K562 (cell line): ENCODE data around the gene USP50. TPM values are rescaled to one million over a fixed set of nuclear protein-coding genes. Genes with fewer than 3 reads are reported as not detected.

Experiments used
- ATAC-seq: fragments of 200-7000 bp; cut with Tn5 transposase; 3 replicates; pipeline ENCODE4 v1.9.1; 2020; ENCODE audit warnings: moderate library complexity
- BruUV-seq: library from RNA; stranded (reverse); fragments of 400-500 nt; replicated peaks from 2 replicates; lab custom pipeline; 2021; lab: Mats Ljungman, UMichigan
- CTCF ChIA-PET: fragments of 300-600 bp; formaldehyde crosslinking; extraction: SDS; loops from one replicate; lab custom pipeline; 2021; ENCODE audit warnings: low intra/inter-chr PET ratio; lab: Yijun Ruan, JAX
- POLR2A ChIA-PET: fragments of 300-600, 350-650 bp; sonication (Branson Sonifier 250); formaldehyde crosslinking; extraction: SDS; loops from one replicate; lab custom pipeline; 2021; ENCODE audit warnings: antibody characterized with exemption, inconsistent platforms; lab: Yijun Ruan, JAX
- DNase-seq, 4 experiments: peaks; one replicate each; pipeline versions ENCODE4 v3.0.0 to v3.0.0-alpha.2; 2011 to 2018; ENCODE audit warnings: low spot score in 3 of 4, mixed read lengths in 3 of 4; ENCODE audit errors: extremely low read depth in 1 of 4
- FAIRE-seq: peaks from 2 replicates; lab custom pipeline; 2011; peaks lifted over from hg19 to GRCh38; lab: Jason Lieb, UNC
- H2AFZ ChIP-seq: 2 replicates; pipeline ENCODE4 v1.6.0; 2011; ENCODE audit warnings: low read depth, low read length, control low read depth, inconsistent platforms
- H3K27ac ChIP-seq: fragments of 200-600 bp; 3 replicates; pipeline ENCODE4 v1.8.0; 2011; ENCODE audit warnings: low read depth, mild to moderate bottlenecking, control low read depth, inconsistent platforms, low read length, moderate library complexity, mixed read lengths; ENCODE audit errors: extremely low read depth
- H3K27me3 ChIP-seq, 2 experiments: fragments of 300-600 bp in 1 of 2; 2 replicates in 1 of 2; 3 replicates in 1 of 2; pipeline versions ENCODE4 v1.6.0 to v1.8.0; 2011; ENCODE audit warnings: inconsistent platforms in 2 of 2, low read length in 2 of 2, mild to moderate bottlenecking in 1 of 2, mixed read lengths in 1 of 2, moderate library complexity in 1 of 2; ENCODE audit not compliant: control insufficient read depth in 2 of 2, insufficient read depth in 2 of 2
- H3K36me3 ChIP-seq: fragments of 300-600 bp; 3 replicates; pipeline ENCODE4 v1.8.0; 2011; ENCODE audit warnings: mild to moderate bottlenecking, low read length, inconsistent platforms; ENCODE audit not compliant: control insufficient read depth, insufficient read depth
- H3K4me1 ChIP-seq, 2 experiments: fragments of 200-600 bp in 1 of 2; replicated peaks in 1 of 2; 2 replicates in 1 of 2; 3 replicates in 1 of 2; pipeline versions ENCODE4 v1.5.1 to v1.8.0; 2011; ENCODE audit warnings: inconsistent platforms in 2 of 2, low read length in 2 of 2, mild to moderate bottlenecking in 1 of 2, mixed read lengths in 1 of 2, moderate library complexity in 1 of 2; ENCODE audit not compliant: control insufficient read depth in 2 of 2, insufficient read depth in 2 of 2
- H3K4me2 ChIP-seq: 2 replicates; pipeline ENCODE4 v1.6.1; 2011; ENCODE audit warnings: low read length, control low read depth, inconsistent platforms, mixed read lengths; ENCODE audit not compliant: insufficient read depth
- H3K4me3 ChIP-seq: fragments of 200-600 bp; sonication (generic), shearing (Covaris generic); 2 replicates; pipeline ENCODE4 v1.5.1; 2016; ENCODE audit warnings: control low read depth, inconsistent platforms
- H3K79me2 ChIP-seq: fragments of 200-600 bp; 3 replicates; pipeline ENCODE4 v1.8.0; 2011; ENCODE audit warnings: low read length, inconsistent platforms; ENCODE audit not compliant: control insufficient read depth, insufficient read depth
- H3K9ac ChIP-seq, 2 experiments: 2 replicates each; pipeline versions ENCODE4 v1.6.0 to v1.6.1; 2011; ENCODE audit warnings: low read depth in 2 of 2, low read length in 2 of 2, control low read depth in 1 of 2, inconsistent platforms in 1 of 2, mild to moderate bottlenecking in 1 of 2, mixed read lengths in 1 of 2; ENCODE audit not compliant: insufficient read depth in 1 of 2
- H3K9me1 ChIP-seq: one replicate; pipeline ENCODE4 v1.6.0; 2011; ENCODE audit warnings: inconsistent platforms, mild to moderate bottlenecking, low read length, moderate library complexity; ENCODE audit not compliant: control insufficient read depth, insufficient read depth
- H3K9me3 ChIP-seq: replicated peaks from 2 replicates; pipeline ENCODE4 v1.5.1; 2011; ENCODE audit warnings: low read depth, low read length, inconsistent platforms; ENCODE audit not compliant: control insufficient read depth, insufficient read depth
- H4K20me1 ChIP-seq: replicated peaks from 2 replicates; pipeline ENCODE4 v1.6.1; 2011; ENCODE audit warnings: low read length, inconsistent platforms, mixed read lengths; ENCODE audit not compliant: control insufficient read depth, insufficient read depth
- ETV6 ChIP-seq, 3 experiments: fragments of 150-350 bp in 1 of 3; sonication (generic) in 1 of 3; formaldehyde crosslinking in 1 of 3; IDR thresholded peaks; 2 replicates each; pipeline versions ENCODE4 v1.6.1 to v1.8.0; 2014 to 2022; ENCODE audit warnings: borderline replicate concordance in 2 of 3, low read depth in 2 of 3, antibody characterized with exemption in 1 of 3, low read length in 1 of 3, mild to moderate bottlenecking in 1 of 3, missing genetic modification reagents in 1 of 3
- FOXP4 ChIP-seq: sonication (generic); formaldehyde crosslinking; IDR thresholded peaks from 2 replicates; pipeline ENCODE4 v1.8.0; 2022; ENCODE audit warnings: mild to moderate bottlenecking, missing genetic modification reagents, borderline replicate concordance
- GTF2B ChIP-seq: IDR thresholded peaks from 2 replicates; pipeline ENCODE4 v1.6.1; 2011; ENCODE audit not compliant: insufficient read length; ENCODE audit errors: extremely low read depth
- HLTF ChIP-seq: fragments of 450-650 bp; IDR thresholded peaks from 2 replicates; pipeline ENCODE4 v1.6.1; 2016
- KDM4B ChIP-seq, 2 experiments: fragments of 450-650 bp in 1 of 2; sonication (generic) in 1 of 2; IDR thresholded peaks; 2 replicates each; pipeline ENCODE4 v1.6.1; 2016 to 2017; ENCODE audit warnings: borderline replicate concordance in 2 of 2, antibody characterized with exemption in 1 of 2, low read depth in 1 of 2, mild to moderate bottlenecking in 1 of 2
- NR4A1 ChIP-seq, 2 experiments: fragments of 250-450 bp in 1 of 2; fragments of 450-650 bp in 1 of 2; sonication (Bioruptor Pico) in 1 of 2; IDR thresholded peaks; 2 replicates each; pipeline versions ENCODE4 v1.4.0 to v1.6.1; 2016 to 2020; ENCODE audit warnings: mild to moderate bottlenecking in 2 of 2, missing compliant biosample characterization in 1 of 2, missing genetic modification characterization in 1 of 2, moderate library complexity in 1 of 2
- POLR2AphosphoS5 ChIP-seq: IDR thresholded peaks from 2 replicates; pipeline ENCODE4 v1.6.1; 2011; ENCODE audit warnings: mild to moderate bottlenecking, low read depth, low read length, moderate library complexity; ENCODE audit not compliant: control insufficient read depth, insufficient read depth
- SNIP1 ChIP-seq: fragments of 450-650 bp; IDR thresholded peaks from 2 replicates; pipeline ENCODE4 v1.7.1; 2017; ENCODE audit warnings: low read depth, mild to moderate bottlenecking
- TFAM ChIP-seq: fragments of 250-450 bp; sonication (Bioruptor Pico); conservative IDR thresholded peaks from 2 replicates; pipeline ENCODE4 v1.5.0; 2021; ENCODE audit warnings: mild to moderate bottlenecking, moderate library complexity
- XRCC3 ChIP-seq: fragments of 450-650 bp; IDR thresholded peaks from 2 replicates; pipeline ENCODE4 v1.6.1; 2017; ENCODE audit warnings: mild to moderate bottlenecking, moderate library complexity
- YBX1 ChIP-seq: fragments of 450-650 bp; IDR thresholded peaks from 2 replicates; pipeline ENCODE4 v1.7.1; 2016; ENCODE audit warnings: mild to moderate bottlenecking
- ZHX1 ChIP-seq: fragments of 150-350 bp; conservative IDR thresholded peaks from 2 replicates; pipeline ENCODE4 v1.6.1; 2014; ENCODE audit warnings: low read length
- ZKSCAN3 ChIP-seq: fragments of 250-450 bp; sonication (Bioruptor Pico); IDR thresholded peaks from 2 replicates; pipeline ENCODE4 v1.4.0; 2020
- ZNF707 ChIP-seq: fragments of 250-450 bp; sonication (Bioruptor Pico); conservative IDR thresholded peaks from 2 replicates; pipeline ENCODE4 v1.8.0; 2022; ENCODE audit warnings: inconsistent platforms, mild to moderate bottlenecking, moderate library complexity
- WGBS: fragments of 100-300 bp; shearing (Covaris generic); methylation state at CpG from one replicate; pipeline ENCODE4 v1.1.6; 2016; ENCODE audit warnings: low coverage, mixed read lengths; ENCODE audit not compliant: insufficient coverage; ENCODE audit errors: missing lambda C conversion rate; 5-methylcytosine and 5-hydroxymethylcytosine counted together
- in situ Hi-C: fragments of 300-500 bp; cut with MboI; formaldehyde crosslinking; loops from 4 replicates; pipeline ENCODE4 v1.15.0; 2018; ENCODE audit warnings: inconsistent platforms, mixed read lengths
- intact Hi-C: fragments of 100-400 bp; cut with micrococcal nuclease; formaldehyde crosslinking; loops from 2 replicates; pipeline ENCODE4 v1.14.2; 2022
- polyA plus RNA-seq, 8 experiments: library from polyadenylated mRNA; depleted of rRNA in 4 of 8; stranded (reverse) in 5 of 8; unstranded in 3 of 8; fragments of >200 nt; fragmentation: Nextera tagmentation in 2 of 8; fragmentation: Illumina TruSeq in 1 of 8; extraction: Ambion mirVana in 2 of 8; extraction: Trizol in 1 of 8; gene quantifications; 2 replicates each; pipeline versions ENCODE4 v1.2.1 to v1.2.3, GENCODE V29; 2011 to 2014; ENCODE audit warnings: inconsistent platforms in 1 of 8, missing spikeins in 1 of 8
- total RNA-seq, 7 experiments: library from RNA; depleted of rRNA in 6 of 7; stranded (reverse); fragments of >200 nt in 6 of 7; fragmentation: Illumina TruSeq in 2 of 7; extraction: Trizol in 2 of 7; gene quantifications; 2 replicates each; pipeline versions ENCODE4 v1.2.1 to v1.2.3, GENCODE V29; 2011 to 2021; ENCODE audit warnings: low replicate concordance in 1 of 7
- TF ChIP-seq, protein P1 (sequence below): fragments of 450-650 bp; conservative IDR thresholded peaks from 2 replicates; pipeline ENCODE4 v1.6.1; 2016; ENCODE audit warnings: missing genetic modification characterization, low read depth, mild to moderate bottlenecking, control low read depth, missing compliant biosample characterization

The USP50 gene
- total and polyA plus RNA-seq, 9 of the 15 experiments (the other 6 are each of a cell fraction or from before 2014, with no cell fraction given): not detected

DNA sequence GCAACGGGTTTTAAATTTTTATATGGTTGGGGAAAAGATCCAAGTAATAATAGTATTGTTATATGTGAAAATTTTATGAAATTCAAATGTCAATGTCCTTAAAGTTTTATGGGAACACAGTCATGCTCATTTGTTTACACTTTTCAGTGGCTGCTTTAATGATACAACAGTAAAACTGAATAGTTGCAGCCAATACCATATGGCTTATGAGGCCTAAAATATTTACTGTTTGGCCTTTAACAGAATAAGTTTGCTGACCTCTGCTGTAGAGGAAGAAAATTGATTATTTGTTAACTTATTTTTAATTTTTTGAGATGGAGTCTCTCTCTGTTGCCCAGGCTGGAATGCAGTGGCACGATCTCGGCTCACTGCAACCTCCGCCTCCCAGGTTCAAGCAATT lies 44.7 kb downstream of the USP50 start:
- H3K9me1 ChIP-seq: no peaks in the 10 kb centered on the region
- FAIRE-seq: no peak
- no peak overlapping the region for H2AFZ ChIP-seq
- no peak overlapping the region for H3K9ac ChIP-seq
- in situ Hi-C loops (no loop called here), intact Hi-C loops (no loop called here)
- ATAC-seq: no peak
- 96% methylated on average over 4 of the region's 4 CpGs for WGBS
- H3K27ac ChIP-seq: no peak overlapping the region
- no TSS peak for BruUV-seq
- no peaks in the 10 kb centered on the region for H4K20me1 ChIP-seq
- no peak for DNase-seq
- H3K79me2 ChIP-seq: no peaks in the 10 kb centered on the region
- CTCF ChIA-PET: interaction anchor here (0.7 kb wide), 1 partner anchor 117 kb away, joined by 3 read pairs; no protein-coding TSS in a partner anchor
- POLR2A ChIA-PET: interaction anchor here (0.6 to 1.2 kb wide), 4 partner anchors 12 to 221 kb away, joined by 3 read pairs; partner anchors contain the start of gene GABPB1
- peaks cover 57% of the 10 kb centered on the region for H3K36me3 ChIP-seq
- H3K9me3 ChIP-seq: no peaks in the 10 kb centered on the region
- no peaks in the 10 kb centered on the region for H3K27me3 ChIP-seq
- H3K4me3 ChIP-seq: no peak overlapping the region
- H3K4me2 ChIP-seq: no peak overlapping the region
- H3K4me1 ChIP-seq: no peaks in the 10 kb centered on the region; a peak in 1 of 5 replicates
- TF ChIP-seq ZHX1 (no peak), XRCC3 (no peak), ZNF707 (no peak), SNIP1 (no peak), HLTF (no peak), NR4A1 (CRISPR knock-in tag; IDR thresholded peaks at IDR 0.05) (no peak), NR4A1 (tag; IDR thresholded peaks at IDR 0.05) (no peak), YBX1 (no peak), GTF2B (no peak), POLR2AphosphoS5 (no peak), ZKSCAN3 (CRISPR knock-in tag) (no peak), KDM4B (IDR thresholded peaks at IDR 0.05; ENCODE audit: borderline replicate concordance in 2 of 2, low read depth in 1 of 2) (no peak), TFAM (CRISPR knock-in tag) (no peak), FOXP4 (CRISPR knock-in tag) (no peak), ETV6 (IDR thresholded peaks at IDR 0.05; ENCODE audit: borderline replicate concordance in 1 of 2, low read depth in 2 of 2, low read length in 1 of 2) (no peak), ETV6 (CRISPR knock-in tag; IDR thresholded peaks at IDR 0.05; ENCODE audit: borderline replicate concordance) (no peak)
- TF ChIP-seq, protein P1, sequence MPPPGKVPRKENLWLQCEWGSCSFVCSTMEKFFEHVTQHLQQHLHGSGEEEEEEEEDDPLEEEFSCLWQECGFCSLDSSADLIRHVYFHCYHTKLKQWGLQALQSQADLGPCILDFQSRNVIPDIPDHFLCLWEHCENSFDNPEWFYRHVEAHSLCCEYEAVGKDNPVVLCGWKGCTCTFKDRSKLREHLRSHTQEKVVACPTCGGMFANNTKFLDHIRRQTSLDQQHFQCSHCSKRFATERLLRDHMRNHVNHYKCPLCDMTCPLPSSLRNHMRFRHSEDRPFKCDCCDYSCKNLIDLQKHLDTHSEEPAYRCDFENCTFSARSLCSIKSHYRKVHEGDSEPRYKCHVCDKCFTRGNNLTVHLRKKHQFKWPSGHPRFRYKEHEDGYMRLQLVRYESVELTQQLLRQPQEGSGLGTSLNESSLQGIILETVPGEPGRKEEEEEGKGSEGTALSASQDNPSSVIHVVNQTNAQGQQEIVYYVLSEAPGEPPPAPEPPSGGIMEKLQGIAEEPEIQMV (tag): no peak
